HCT116 (cell line): Measurements from ENCODE around the gene RSPH6A.

Experiments
- CTCF ChIP-seq, 3 experiments: fragments of 200-600 bp in 1 of 3; sonication (generic) in 1 of 3; IDR thresholded peaks in 2 of 3; conservative IDR thresholded peaks in 1 of 3; 2 replicates each; pipeline ENCODE4 v1.5.1; 2012 to 2017; ENCODE audit warnings: low read depth in 2 of 3, low read length in 2 of 3, antibody characterized with exemption in 1 of 3, borderline replicate concordance in 1 of 3, control low read depth in 1 of 3, mild to moderate bottlenecking in 1 of 3, mixed read lengths in 1 of 3, mixed run types in 1 of 3, moderate library complexity in 1 of 3; ENCODE audit not compliant: insufficient read depth in 1 of 3
- EZH2 ChIP-seq: fragments of 200-600 bp; sonication (generic); IDR thresholded peaks from 2 replicates; pipeline ENCODE4 v1.6.1; 2017; ENCODE audit warnings: antibody characterized with exemption, mixed run types
- POLR2A ChIP-seq: IDR thresholded peaks from 2 replicates; pipeline ENCODE4 v1.7.0; 2011; ENCODE audit warnings: borderline replicate concordance; ENCODE audit not compliant: insufficient read depth, insufficient read length; ENCODE audit errors: extremely low read depth
- RAD21 ChIP-seq: IDR thresholded peaks from 2 replicates; pipeline ENCODE4 v1.6.1; 2012; ENCODE audit warnings: low read depth, mild to moderate bottlenecking
- SIN3A ChIP-seq: IDR thresholded peaks from 2 replicates; pipeline ENCODE4 v1.6.1; 2012; ENCODE audit warnings: low read depth

DNA sequence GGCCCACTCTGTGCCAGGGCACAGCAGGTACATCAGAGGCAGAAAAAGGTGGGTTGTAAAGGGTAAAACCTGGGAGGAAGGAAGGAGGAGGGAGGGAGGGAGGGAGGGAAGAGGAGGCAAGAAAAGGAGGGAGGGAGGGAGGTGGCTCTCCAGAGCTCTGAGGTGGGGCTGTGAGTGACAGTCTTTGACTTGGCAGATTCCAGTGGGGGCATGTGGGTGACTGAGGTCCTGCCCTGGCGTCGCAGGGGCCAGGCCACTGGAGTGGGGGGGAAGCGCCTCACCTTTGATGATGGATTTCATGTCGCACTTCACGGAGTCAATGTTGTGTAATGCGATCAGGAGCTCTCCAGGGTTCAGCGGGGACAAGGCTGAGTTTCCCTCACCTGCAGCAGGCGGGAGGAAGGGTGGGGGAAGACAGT is 6.0 kb upstream of the RSPH6A start:
- TF ChIP-seq POLR2A (no peak), EZH2 (no peak), SIN3A (no peak), CTCF (IDR thresholded peaks at IDR 0.05 in 2 of 3, conservative IDR thresholded peaks at IDR 0.05 in 1 of 3; ENCODE audit: borderline replicate concordance in 1 of 3, insufficient read depth in 1 of 3, low read depth in 2 of 3, low read length in 2 of 3) (no peak), RAD21 (no peak)
